Measurements from ENCODE around the gene TMEM123.
"Not testable (repeated sequence)": the region's sequence is repeated elsewhere in the genome, so short reads cannot be mapped to it uniquely, and the experiment has no call there.

Gene TMEM123

GRCh38 chr11:102448869-102449224 lies 3.7 kb downstream of the TMEM123 start:
- H3K4me1 Mint-ChIP-seq (ENCODE audit: low read depth), result peaks cover 75% of the 10 kb centered on the region
- peak overlapping the region; percentile 92 for H3K4me3 Mint-ChIP-seq
- H3K27me3 Mint-ChIP-seq, result no peaks in the 10 kb centered on the region
- peak overlapping the region; percentile 84 for H3K27ac Mint-ChIP-seq
- H3K36me3 Mint-ChIP-seq (ENCODE audit: low read depth), result peaks cover 78% of the 10 kb centered on the region
- DNase-seq, result no peak
- H3K9me3 Mint-ChIP-seq, result peaks cover 4% of the 10 kb centered on the region

GRCh38 chr11:102447941-102448868 lies 4.4 kb downstream of the TMEM123 start:
- Mint-ChIP-seq H3K9me3 (peaks cover 4% of the 10 kb centered on the region), H3K27me3 (no peaks in the 10 kb centered on the region), H3K27ac (peak overlapping the region; percentile 84), H3K4me3 (peak overlapping the region; percentile 92), H3K4me1 (ENCODE audit: low read depth) (peaks cover 75% of the 10 kb centered on the region), H3K36me3 (ENCODE audit: low read depth) (peaks cover 85% of the 10 kb centered on the region)
- DNase-seq, result no peak

- H3K27me3 Mint-ChIP-seq, result no peaks in the 10 kb centered on the region
- H3K9me3 Mint-ChIP-seq, result peaks cover 4% of the 10 kb centered on the region
- peak overlapping the region; percentile 14 for H3K4me3 Mint-ChIP-seq
- H3K27ac Mint-ChIP-seq, result peak overlapping the region; percentile 84
- peaks cover 89% of the 10 kb centered on the region for H3K36me3 Mint-ChIP-seq (ENCODE audit: low read depth)
- peaks cover 80% of the 10 kb centered on the region for H3K4me1 Mint-ChIP-seq (ENCODE audit: low read depth)
- DNase-seq, result no peak
Measured at GRCh38 chr11:102447193-102447592, 5.4 kb downstream of the TMEM123 start.

- Mint-ChIP-seq H3K9me3 (peaks cover 4% of the 10 kb centered on the region), H3K27ac (peak overlapping the region; percentile 84), H3K4me1 (ENCODE audit: low read depth) (peaks cover 86% of the 10 kb centered on the region), H3K27me3 (no peaks in the 10 kb centered on the region), H3K4me3 (no peak overlapping the region), H3K36me3 (ENCODE audit: low read depth) (peaks cover 84% of the 10 kb centered on the region)
- DNase-seq, result no peak
Measured at GRCh38 chr11:102446606-102447005, 6.0 kb downstream of the TMEM123 start.

- H3K36me3 Mint-ChIP-seq (ENCODE audit: low read depth), result peaks cover 88% of the 10 kb centered on the region
- H3K4me3 Mint-ChIP-seq, H3K27ac Mint-ChIP-seq: not testable (repeated sequence)
Measured at GRCh38 chr11:102444693-102445092, 7.9 kb downstream of the TMEM123 start.

GRCh38 chr11:102444142-102444541 lies 8.4 kb downstream of the TMEM123 start:
- Mint-ChIP-seq H3K27ac (peak overlapping the region; percentile 71), H3K36me3 (ENCODE audit: low read depth) (peaks cover 88% of the 10 kb centered on the region), H3K4me1 (ENCODE audit: low read depth) (peaks cover 93% of the 10 kb centered on the region)
- DNase-seq, H3K27me3 Mint-ChIP-seq, H3K9me3 Mint-ChIP-seq, H3K4me3 Mint-ChIP-seq: not testable (repeated sequence)

More at GRCh38 chr11:102444693-102445092, 7.9 kb downstream of the TMEM123 start:
- peaks cover 93% of the 10 kb centered on the region for H3K4me1 Mint-ChIP-seq (ENCODE audit: low read depth)
- H3K27me3 Mint-ChIP-seq, DNase-seq, H3K9me3 Mint-ChIP-seq: not testable (repeated sequence)

GRCh38 chr11:102439063-102439363 lies 13.6 kb downstream of the TMEM123 start:
- Mint-ChIP-seq H3K36me3 (ENCODE audit: low read depth) (peaks cover 87% of the 10 kb centered on the region), H3K4me3 (peak overlapping the region; percentile 34), H3K4me1 (ENCODE audit: low read depth) (peaks cover 93% of the 10 kb centered on the region), H3K27ac (peak overlapping the region; percentile 30), H3K9me3 (peaks cover 11% of the 10 kb centered on the region)
- DNase-seq, H3K27me3 Mint-ChIP-seq: not testable (repeated sequence)

GRCh38 chr11:102438311-102439062 lies 14.1 kb downstream of the TMEM123 start:
- peaks cover 93% of the 10 kb centered on the region for H3K4me1 Mint-ChIP-seq (ENCODE audit: low read depth)
- H3K9me3 Mint-ChIP-seq, result peaks cover 13% of the 10 kb centered on the region
- H3K27me3 Mint-ChIP-seq, result no peaks in the 10 kb centered on the region
- peak overlapping the region; percentile 30 for H3K27ac Mint-ChIP-seq
- H3K4me3 Mint-ChIP-seq, result peak overlapping the region; percentile 34
- DNase-seq, result no peak
- H3K36me3 Mint-ChIP-seq (ENCODE audit: low read depth), result peaks cover 87% of the 10 kb centered on the region

GRCh38 chr11:102437727-102438126 lies 14.8 kb downstream of the TMEM123 start:
- DNase-seq, result no peak
- Mint-ChIP-seq H3K36me3 (ENCODE audit: low read depth) (peaks cover 87% of the 10 kb centered on the region), H3K27ac (peak overlapping the region; percentile 41), H3K4me3 (no peak overlapping the region), H3K9me3 (peaks cover 21% of the 10 kb centered on the region), H3K4me1 (ENCODE audit: low read depth) (peaks cover 90% of the 10 kb centered on the region), H3K27me3 (no peaks in the 10 kb centered on the region)

- Mint-ChIP-seq H3K27ac (peak overlapping the region; percentile 70), H3K27me3 (no peaks in the 10 kb centered on the region), H3K4me1 (ENCODE audit: low read depth) (peaks cover 87% of the 10 kb centered on the region)
Measured at GRCh38 chr11:102436976-102437375, 15.6 kb downstream of the TMEM123 start.

GRCh38 chr11:102436561-102436960 lies 16.0 kb downstream of the TMEM123 start:
- Mint-ChIP-seq H3K36me3 (ENCODE audit: low read depth) (peaks cover 92% of the 10 kb centered on the region), H3K27ac (peak overlapping the region; percentile 50), H3K4me1 (ENCODE audit: low read depth) (peaks cover 87% of the 10 kb centered on the region), H3K9me3 (peaks cover 31% of the 10 kb centered on the region), H3K4me3 (no peak overlapping the region), H3K27me3 (no peaks in the 10 kb centered on the region)
- DNase-seq, result no peak

More at GRCh38 chr11:102436976-102437375, 15.6 kb downstream of the TMEM123 start:
- peaks cover 88% of the 10 kb centered on the region for H3K36me3 Mint-ChIP-seq (ENCODE audit: low read depth)
- DNase-seq, result no peak
- peaks cover 27% of the 10 kb centered on the region for H3K9me3 Mint-ChIP-seq
- H3K4me3 Mint-ChIP-seq, result no peak overlapping the region

GRCh38 chr11:102435688-102436087 lies 16.9 kb downstream of the TMEM123 start:
- no peak for DNase-seq
- peak overlapping the region; percentile 51 for H3K27ac Mint-ChIP-seq
- peaks cover 86% of the 10 kb centered on the region for H3K4me1 Mint-ChIP-seq (ENCODE audit: low read depth)
- no peak overlapping the region for H3K4me3 Mint-ChIP-seq
- no peaks in the 10 kb centered on the region for H3K27me3 Mint-ChIP-seq
- H3K9me3 Mint-ChIP-seq, result peaks cover 34% of the 10 kb centered on the region
- H3K36me3 Mint-ChIP-seq (ENCODE audit: low read depth), result peaks cover 93% of the 10 kb centered on the region

- peak overlapping the region; percentile 63 for H3K27ac Mint-ChIP-seq
- H3K4me3 Mint-ChIP-seq, result not testable (repeated sequence)
Measured at GRCh38 chr11:102433571-102433970, 19.0 kb downstream of the TMEM123 start.

GRCh38 chr11:102432560-102432959 lies 20.0 kb downstream of the TMEM123 start:
- H3K27me3 Mint-ChIP-seq, DNase-seq, H3K4me3 Mint-ChIP-seq: not testable (repeated sequence)
- Mint-ChIP-seq H3K27ac (peak overlapping the region; percentile 73), H3K4me1 (ENCODE audit: low read depth) (peaks cover 80% of the 10 kb centered on the region), H3K9me3 (peaks cover 34% of the 10 kb centered on the region), H3K36me3 (ENCODE audit: low read depth) (peaks cover 89% of the 10 kb centered on the region)

More at GRCh38 chr11:102433571-102433970, 19.0 kb downstream of the TMEM123 start:
- DNase-seq, H3K27me3 Mint-ChIP-seq: not testable (repeated sequence)
- H3K36me3 Mint-ChIP-seq (ENCODE audit: low read depth), result peaks cover 95% of the 10 kb centered on the region
- H3K4me1 Mint-ChIP-seq (ENCODE audit: low read depth), result peaks cover 86% of the 10 kb centered on the region
- H3K9me3 Mint-ChIP-seq, result peaks cover 34% of the 10 kb centered on the region

GRCh38 chr11:102431404-102431803 lies 21.2 kb downstream of the TMEM123 start:
- peak overlapping the region; percentile 73 for H3K27ac Mint-ChIP-seq
- DNase-seq, result no peak
- H3K4me3 Mint-ChIP-seq, result no peak overlapping the region
- H3K27me3 Mint-ChIP-seq, result no peaks in the 10 kb centered on the region
- H3K36me3 Mint-ChIP-seq (ENCODE audit: low read depth), result peaks cover 83% of the 10 kb centered on the region
- peaks cover 34% of the 10 kb centered on the region for H3K9me3 Mint-ChIP-seq
- H3K4me1 Mint-ChIP-seq (ENCODE audit: low read depth), result peaks cover 77% of the 10 kb centered on the region

All from activated T-cell treated with anti-CD3 and anti-CD28 coated beads, Interleukin-2, amount 50 U/mL, for 24 hours (primary cell).